Ishikawa (cell line): Measurements from ENCODE around the gene CDK5.

ENCODE experiments used
- EP300 ChIP-seq: IDR thresholded peaks from 2 replicates; pipeline ENCODE4 v1.6.1; 2012; ENCODE audit warnings: borderline replicate concordance
- NFIC ChIP-seq: IDR thresholded peaks from 2 replicates; pipeline ENCODE4 v1.6.1; 2012
- TAF1 ChIP-seq: IDR thresholded peaks from 2 replicates; pipeline ENCODE4 v1.6.1; 2012; ENCODE audit warnings: low read depth, mild to moderate bottlenecking
- TEAD4 ChIP-seq: IDR thresholded peaks from 2 replicates; pipeline ENCODE4 v1.6.1; 2012

DNA sequence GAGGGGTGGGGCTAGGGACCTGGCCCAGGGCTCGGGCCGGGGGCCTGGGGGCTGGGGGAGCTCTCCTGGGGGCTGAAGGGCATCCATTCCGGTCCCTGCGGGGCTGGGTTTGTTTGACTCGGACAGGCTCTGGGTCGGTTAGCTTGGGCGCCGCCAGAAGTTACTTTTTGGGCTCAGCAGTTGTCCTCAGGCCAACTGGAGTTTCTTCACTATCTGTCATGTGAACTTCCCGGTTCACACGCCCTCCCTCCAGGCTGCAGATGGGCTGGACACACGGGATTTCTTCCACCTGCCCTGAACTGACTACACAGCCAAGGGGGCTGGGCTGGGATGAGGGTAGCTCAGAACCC, 5.5 kb upstream of the CDK5 start:
- no peak for TF ChIP-seq EP300
- TF ChIP-seq TEAD4, result no peak
- no peak for TF ChIP-seq TAF1
- TF ChIP-seq NFIC, result no peak
